HepG2 (cell line): ENCODE data around the gene OR1F1. TPM values are rescaled to one million over a fixed set of nuclear protein-coding genes. Genes with fewer than 3 reads are reported as not detected.

ENCODE experiments used
- CTCF ChIP-seq: sonication (generic); formaldehyde crosslinking; IDR thresholded peaks from 2 replicates; pipeline ENCODE4 v1.5.0; 2020; ENCODE audit warnings: mild to moderate bottlenecking, missing genetic modification reagents, moderate library complexity
- FOXK1 ChIP-seq: sonication (generic); formaldehyde crosslinking; IDR thresholded peaks from 2 replicates; pipeline ENCODE4 v1.4.0; 2020; ENCODE audit warnings: low read depth, missing genetic modification reagents, borderline replicate concordance
- FUBP1 ChIP-seq: sonication (generic); formaldehyde crosslinking; IDR thresholded peaks from 2 replicates; pipeline ENCODE4 v1.5.1; 2020; ENCODE audit warnings: missing genetic modification reagents, mild to moderate bottlenecking, borderline replicate concordance
- GABPA ChIP-seq, 2 experiments: IDR thresholded peaks; 2 replicates each; pipeline ENCODE4 v1.6.1; 2011 to 2016; ENCODE audit warnings: low read depth in 2 of 2, low read length in 1 of 2, missing biosample characterization in 1 of 2, missing genetic modification characterization in 1 of 2
- GFI1 ChIP-seq: sonication (generic); formaldehyde crosslinking; IDR thresholded peaks from 2 replicates; pipeline ENCODE4 v1.5.0; 2020; ENCODE audit warnings: missing genetic modification reagents, mild to moderate bottlenecking, borderline replicate concordance
- HNRNPL ChIP-seq: fragments of 200-400 bp; formaldehyde crosslinking; IDR thresholded peaks from 2 replicates; pipeline ENCODE4 v1.6.1; 2017; ENCODE audit warnings: mild to moderate bottlenecking, low read depth, low read length
- KDM4B ChIP-seq: sonication (generic); formaldehyde crosslinking; IDR thresholded peaks from 2 replicates; pipeline ENCODE4 v1.4.0; 2020; ENCODE audit warnings: missing genetic modification reagents
- PAWR ChIP-seq: sonication (generic); formaldehyde crosslinking; IDR thresholded peaks from 2 replicates; pipeline ENCODE4 v1.4.0; 2020; ENCODE audit warnings: missing genetic modification reagents, mild to moderate bottlenecking, borderline replicate concordance
- RXRA ChIP-seq: sonication (generic); formaldehyde crosslinking; IDR thresholded peaks from 2 replicates; pipeline ENCODE4 v1.5.1; 2020; ENCODE audit warnings: missing genetic modification reagents
- SKI ChIP-seq: fragments of 450-650 bp; IDR thresholded peaks from one replicate; pipeline ENCODE4 v1.6.1; 2018; ENCODE audit warnings: mild to moderate bottlenecking; ENCODE audit not compliant: partially characterized antibody
- SRSF4 ChIP-seq: fragments of 200-400 bp; formaldehyde crosslinking; IDR thresholded peaks from one replicate; pipeline ENCODE4 v1.6.1; 2018; ENCODE audit warnings: mild to moderate bottlenecking, low read depth, low read length, moderate library complexity; ENCODE audit not compliant: poor library complexity, severe bottlenecking
- ZFP91 ChIP-seq: sonication (generic); formaldehyde crosslinking; IDR thresholded peaks from 2 replicates; pipeline ENCODE4 v1.9.0; 2022; ENCODE audit warnings: missing genetic modification reagents, mild to moderate bottlenecking, borderline replicate concordance
- ZNF12 ChIP-seq: sonication (generic); formaldehyde crosslinking; IDR thresholded peaks from 2 replicates; pipeline ENCODE4 v1.5.0; 2020; ENCODE audit warnings: missing genetic modification reagents
- ZNF136 ChIP-seq: sonication (generic); formaldehyde crosslinking; IDR thresholded peaks from 2 replicates; pipeline ENCODE4 v1.8.1; 2022; ENCODE audit warnings: low read depth, mild to moderate bottlenecking, moderate library complexity, missing genetic modification reagents
- ZNF160 ChIP-seq: sonication (generic); formaldehyde crosslinking; IDR thresholded peaks from 2 replicates; pipeline ENCODE4 v1.8.0; 2022; ENCODE audit warnings: mild to moderate bottlenecking, inconsistent platforms, missing genetic modification reagents
- ZNF234 ChIP-seq: sonication (generic); formaldehyde crosslinking; conservative IDR thresholded peaks from 2 replicates; pipeline ENCODE4 v1.5.1; 2020; ENCODE audit warnings: mild to moderate bottlenecking, missing genetic modification reagents
- ZNF446 ChIP-seq: sonication (generic); formaldehyde crosslinking; IDR thresholded peaks from 2 replicates; pipeline ENCODE4 v1.5.0; 2020; ENCODE audit warnings: mild to moderate bottlenecking, missing genetic modification reagents
- ZNF839 ChIP-seq: sonication (generic); formaldehyde crosslinking; IDR thresholded peaks from 2 replicates; pipeline ENCODE4 v1.4.0; 2020; ENCODE audit warnings: missing genetic modification reagents, mild to moderate bottlenecking, borderline replicate concordance
- ZSCAN20 ChIP-seq: sonication (generic); formaldehyde crosslinking; IDR thresholded peaks from 2 replicates; pipeline ENCODE4 v1.4.0; 2020; ENCODE audit warnings: missing genetic modification reagents, mild to moderate bottlenecking, borderline replicate concordance
- polyA plus RNA-seq, 8 experiments: library from polyadenylated mRNA; depleted of rRNA in 3 of 8; stranded (reverse) in 7 of 8; unstranded in 1 of 8; fragments of >200 nt; fragmentation: Illumina TruSeq in 4 of 8; extraction: Trizol in 4 of 8; gene quantifications; 2 replicates each; pipeline versions ENCODE4 v1.2.1 to v1.2.3, GENCODE V29; 2011 to 2016; ENCODE audit warnings: low read depth in 4 of 8, missing spikeins in 1 of 8, mixed read lengths in 1 of 8; ENCODE audit not compliant: insufficient read depth in 1 of 8
- total RNA-seq, 5 experiments: library from RNA; depleted of rRNA; stranded (reverse); fragments of >200 nt; fragmentation: Illumina TruSeq; extraction: Trizol; gene quantifications; 2 replicates each; pipeline ENCODE4 v1.2.3, GENCODE V29; 2016; ENCODE audit warnings: low read depth in 1 of 5
- TF ChIP-seq, protein P1 (sequence below): sonication (generic); formaldehyde crosslinking; IDR thresholded peaks from 2 replicates; pipeline ENCODE4 v1.5.0; 2020; ENCODE audit warnings: mild to moderate bottlenecking, missing genetic modification reagents

The OR1F1 gene
- total and polyA plus RNA-seq, 2 of the 13 experiments (the other 11 are each of a cell fraction or from before 2014, with no cell fraction given) = 0.90 TPM; not detected in 1

GRCh38 chr16:3182608-3183444 lies 5.2 kb upstream of the OR1F1 start (continued):
- TF ChIP-seq ZNF160 (CRISPR knock-in tag) (no peak), PAWR (CRISPR knock-in tag) (no peak), GABPA (IDR thresholded peaks at IDR 0.05; ENCODE audit: low read depth, low read length) (no peak), GABPA (CRISPR knock-in tag; IDR thresholded peaks at IDR 0.05; ENCODE audit: low read depth) (no peak; the same call in 1 of the 2 replicates), GFI1 (0 out of 2 replicates have a peak, but pooled peaks have one; percentile 26), ZNF446 (peak; percentile 88; the same call in 1 of the 2 replicates), ZNF12 (CRISPR knock-in tag) (0 out of 2 replicates have a peak, but pooled peaks have one; percentile 23), ZNF234 (no peak), FUBP1 (CRISPR knock-in tag) (0 out of 2 replicates have a peak, but pooled peaks have one; percentile 38), SKI (no peak), FOXK1 (no peak), CTCF (CRISPR knock-in tag) (0 out of 2 replicates have a peak, but pooled peaks have one; percentile 10), KDM4B (peak; percentile 80; the same call in 1 of the 2 replicates), ZNF136 (CRISPR knock-in tag) (peak; percentile 57; the same call in 1 of the 2 replicates), RXRA (CRISPR knock-in tag) (peak; percentile 40), SRSF4 (no peak), ZSCAN20 (CRISPR knock-in tag) (peak; percentile 26; the same call in 1 of the 2 replicates), ZFP91 (CRISPR knock-in tag) (peak; percentile 61), ZNF839 (CRISPR knock-in tag) (no peak), HNRNPL (no peak)
- TF ChIP-seq, protein P1, sequence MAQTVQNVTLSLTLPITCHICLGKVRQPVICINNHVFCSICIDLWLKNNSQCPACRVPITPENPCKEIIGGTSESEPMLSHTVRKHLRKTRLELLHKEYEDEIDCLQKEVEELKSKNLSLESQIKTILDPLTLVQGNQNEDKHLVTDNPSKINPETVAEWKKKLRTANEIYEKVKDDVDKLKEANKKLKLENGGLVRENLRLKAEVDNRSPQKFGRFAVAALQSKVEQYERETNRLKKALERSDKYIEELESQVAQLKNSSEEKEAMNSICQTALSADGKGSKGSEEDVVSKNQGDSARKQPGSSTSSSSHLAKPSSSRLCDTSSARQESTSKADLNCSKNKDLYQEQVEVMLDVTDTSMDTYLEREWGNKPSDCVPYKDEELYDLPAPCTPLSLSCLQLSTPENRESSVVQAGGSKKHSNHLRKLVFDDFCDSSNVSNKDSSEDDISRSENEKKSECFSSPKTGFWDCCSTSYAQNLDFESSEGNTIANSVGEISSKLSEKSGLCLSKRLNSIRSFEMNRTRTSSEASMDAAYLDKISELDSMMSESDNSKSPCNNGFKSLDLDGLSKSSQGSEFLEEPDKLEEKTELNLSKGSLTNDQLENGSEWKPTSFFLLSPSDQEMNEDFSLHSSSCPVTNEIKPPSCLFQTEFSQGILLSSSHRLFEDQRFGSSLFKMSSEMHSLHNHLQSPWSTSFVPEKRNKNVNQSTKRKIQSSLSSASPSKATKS (CRISPR knock-in tag) = no peak
